HEK293T (cell line): ENCODE measurements around the gene MED16.

Experiments used
- CTBP1 ChIP-seq: fragments of 450-650 bp; IDR thresholded peaks from 2 replicates; pipeline ENCODE4 v1.6.1; 2016; ENCODE audit warnings: borderline replicate concordance
- FOXK2 ChIP-seq: fragments of 450-650 bp; IDR thresholded peaks from 2 replicates; pipeline ENCODE4 v1.6.1; 2016; ENCODE audit warnings: mild to moderate bottlenecking

GRCh38 chr19:934197-934840 lies 41.3 kb upstream of the MED16 start:
- TF ChIP-seq FOXK2 (no peak), CTBP1 (no peak)
